Fibroblast of skin of abdomen (primary cell): Measurements from ENCODE around the gene MMP19. TPM values are rescaled to one million over a fixed set of nuclear protein-coding genes. Genes with fewer than 3 reads are reported as not detected.
"Not testable (repeated sequence)": the region's sequence is repeated elsewhere in the genome, so short reads cannot be mapped to it uniquely, and the experiment has no call there.

ENCODE experiments used
- DNase-seq: peaks from one replicate; pipeline ENCODE4 v3.0.0-alpha.2; 2013
- polyA plus RNA-seq, 2 experiments: library from polyadenylated mRNA; unstranded; fragments of 120-200 nt; gene quantifications; one replicate each; pipeline ENCODE4 v1.2.1, GENCODE V29; 2013; ENCODE audit not compliant: insufficient read length in 2 of 2

The MMP19 gene
- 20.9 TPM for polyA plus RNA-seq (2013, experiment 1 of 2; ENCODE audit: insufficient read length)
- polyA plus RNA-seq (2013, experiment 2 of 2; ENCODE audit: insufficient read length): 21.8 TPM

GRCh38 chr12:55842681-55843429, at the start of gene MMP19:
Gene MMP19 (minus strand): TSS chr12:55842936. CDS start chr12:55842830, 106 bp downstream.
- peak; percentile 81 for DNase-seq

GRCh38 chr12:55891310-55891709, 48.6 kb upstream of the MMP19 start:
- DNase-seq: no peak

- no peak for DNase-seq
These were observed 42.4 kb upstream of the MMP19 start for GRCh38 chr12:55885113-55885512.

- DNase-seq: no peak
These were observed 35.1 kb upstream of the MMP19 start for GRCh38 chr12:55877824-55878223.

- DNase-seq: no peak
These were observed 33.1 kb upstream of the MMP19 start for GRCh38 chr12:55875704-55876467.

GRCh38 chr12:55874443-55874842, 31.7 kb upstream of the MMP19 start:
- DNase-seq: no peak

- not testable (repeated sequence) for DNase-seq
These were observed 23.8 kb upstream of the MMP19 start for GRCh38 chr12:55866454-55867004.

- no peak for DNase-seq
These were observed 22.6 kb upstream of the MMP19 start for GRCh38 chr12:55865327-55865726.

- DNase-seq: not testable (repeated sequence)
These were observed 20.2 kb upstream of the MMP19 start for GRCh38 chr12:55862931-55863330.

GRCh38 chr12:55862286-55862685, 19.6 kb upstream of the MMP19 start:
- DNase-seq: no peak

- DNase-seq: no peak
These were observed 19.1 kb upstream of the MMP19 start for GRCh38 chr12:55861871-55862270.

GRCh38 chr12:55861396-55861795, 18.7 kb upstream of the MMP19 start:
- no peak for DNase-seq

GRCh38 chr12:55852740-55853139, 10.0 kb upstream of the MMP19 start:
- no peak for DNase-seq

- DNase-seq: peak; percentile 36
These were observed 8.2 kb upstream of the MMP19 start for GRCh38 chr12:55850893-55851292.

GRCh38 chr12:55850401-55850800, 7.7 kb upstream of the MMP19 start:
- DNase-seq: no peak

GRCh38 chr12:55849616-55850343, 7.0 kb upstream of the MMP19 start:
- no peak for DNase-seq

GRCh38 chr12:55847603-55848291, 5.0 kb upstream of the MMP19 start:
- peak; percentile 100 for DNase-seq

GRCh38 chr12:55847033-55847432, 4.3 kb upstream of the MMP19 start:
- peak; percentile 87 for DNase-seq

GRCh38 chr12:55845785-55846496, 3.2 kb upstream of the MMP19 start:
- no peak for DNase-seq

- DNase-seq: no peak
These were observed 2.6 kb upstream of the MMP19 start for GRCh38 chr12:55845361-55845760.

GRCh38 chr12:55844961-55845360, 2.2 kb upstream of the MMP19 start:
- no peak for DNase-seq
